Measurements from ENCODE around the gene YY1AP1. TPM values are rescaled to one million over a fixed set of nuclear protein-coding genes. Genes with fewer than 3 reads are reported as not detected.

The YY1AP1 gene
- total and polyA plus RNA-seq, 2 experiments from 2014 or later = 28.1 to 50.1 TPM

DNA sequence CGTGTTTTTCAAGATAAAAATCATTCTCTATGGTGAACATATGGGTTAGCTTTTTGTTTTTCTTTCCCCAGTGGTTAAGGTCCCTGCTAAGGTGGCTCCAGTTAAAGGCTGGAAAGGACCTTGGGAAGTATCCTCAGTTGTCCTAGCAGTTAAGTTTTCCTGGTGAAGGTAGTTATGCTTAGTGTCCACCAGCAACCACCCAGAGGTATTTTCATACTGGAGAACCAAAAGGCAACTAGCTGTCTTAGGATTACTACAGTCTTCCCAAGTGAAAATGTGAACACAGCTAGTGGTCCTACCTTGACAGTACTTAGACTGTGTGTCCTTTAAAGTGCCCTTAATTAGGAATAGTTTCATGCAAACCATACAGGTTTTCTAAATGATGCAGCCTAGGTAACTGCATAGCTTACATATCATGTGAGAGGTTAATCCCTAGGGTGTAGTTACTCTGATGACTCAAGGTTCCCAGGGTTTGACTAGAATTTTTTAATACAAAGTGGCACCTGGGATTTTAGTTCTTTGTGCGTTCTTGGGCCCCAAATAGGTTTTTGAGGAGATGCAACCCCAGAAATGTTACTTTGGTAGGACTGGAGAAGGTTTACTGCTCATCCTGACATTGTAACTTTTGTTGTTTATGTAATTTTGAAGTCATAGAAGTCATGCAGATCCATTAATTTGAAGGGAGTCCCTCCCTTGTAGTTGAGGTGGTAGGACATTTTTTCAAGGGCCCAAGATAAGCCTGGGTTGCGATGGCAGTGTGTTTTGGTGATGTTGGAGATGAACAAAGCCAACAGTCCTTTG, 36.5 kb downstream of the YY1AP1 start:
- WGBS, 2 experiments (ENCODE audit: low coverage in 1 of 2, low lambda C conversion rate in 2 of 2, missing lambda C conversion rate in 2 of 2) = 61 to 65% methylated on average over 3 of the region's 3 CpGs
- H3K27ac ChIP-seq = peak overlapping the region; percentile 78
- in situ Hi-C loops (cut with MboI) = no loop called here
- TF ChIP-seq EZH2phosphoT487 (IDR thresholded peaks at IDR 0.05; ENCODE audit: insufficient read depth, low read depth) = no peak
- TF ChIP-seq EZH2 (IDR thresholded peaks at IDR 0.05; ENCODE audit: insufficient read depth, poor library complexity, severe bottlenecking) = no peak
- no peaks in the 10 kb centered on the region for H3K9me2 ChIP-seq (ENCODE audit: insufficient read depth)
- H3K27me3 ChIP-seq (replicated peaks; ENCODE audit: insufficient read depth) = no peaks in the 10 kb centered on the region
- peak; percentile 28 for DNase-seq
- no peaks in the 10 kb centered on the region for H3K36me3 ChIP-seq (ENCODE audit: low read depth)
- peaks cover 39% of the 10 kb centered on the region for H3F3A ChIP-seq (ENCODE audit: insufficient read depth)
- H3K4me3 ChIP-seq = peak overlapping the region; percentile 60
- H3K9me3 ChIP-seq (ENCODE audit: low read depth) = no peaks in the 10 kb centered on the region
- no peaks in the 10 kb centered on the region for H4K20me1 ChIP-seq (ENCODE audit: insufficient read depth)
- peak overlapping the region; percentile 63 for H3K4me2 ChIP-seq (ENCODE audit: unreplicated experiment)
- H3K9ac ChIP-seq = peak overlapping the region; percentile 53
- peaks cover 18% of the 10 kb centered on the region for H3K4me1 ChIP-seq (ENCODE audit: insufficient read depth)
- peak overlapping the region; percentile 62 for H2AFZ ChIP-seq
- H3K79me2 ChIP-seq (ENCODE audit: insufficient read depth) = peaks cover 11% of the 10 kb centered on the region

DNA sequence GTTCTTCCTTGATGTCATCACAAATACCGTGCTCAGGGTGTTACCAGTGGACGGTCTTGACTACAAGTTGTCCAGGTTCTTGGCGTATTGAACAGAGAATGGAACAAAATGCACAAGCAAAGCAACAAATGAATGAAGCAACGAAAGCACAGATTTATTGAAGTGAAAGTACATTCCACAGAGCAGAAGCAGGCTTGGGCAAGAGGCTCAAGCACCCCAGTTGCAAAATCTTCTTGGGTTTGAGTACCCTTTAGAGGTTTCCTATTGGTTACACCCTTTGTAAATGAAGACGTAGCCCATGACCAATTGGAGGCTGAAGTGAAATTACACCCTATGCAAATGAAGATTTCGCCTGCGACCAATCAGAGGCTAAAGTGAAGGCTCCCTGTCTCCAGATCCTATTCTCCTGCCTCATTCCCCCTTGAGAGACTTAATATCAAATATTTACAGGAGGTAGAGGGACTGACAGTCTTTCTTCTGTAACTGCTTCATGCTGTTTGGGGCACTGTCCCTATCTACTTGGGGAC, 38.3 kb downstream of the YY1AP1 start:
- 90 to 93% methylated on average over 7 of the region's 7 CpGs for WGBS, 2 experiments (ENCODE audit: low coverage in 1 of 2, low lambda C conversion rate in 2 of 2, missing lambda C conversion rate in 2 of 2)
- peaks cover 32% of the 10 kb centered on the region for H3K4me1 ChIP-seq (ENCODE audit: insufficient read depth)
- no peak overlapping the region for H3K27ac ChIP-seq
- peak overlapping the region; percentile 63 for H3K4me2 ChIP-seq (ENCODE audit: unreplicated experiment)
- H3K9ac ChIP-seq = no peak overlapping the region
- H2AFZ ChIP-seq = no peak overlapping the region
- in situ Hi-C loops (cut with MboI) = no loop called here
- DNase-seq = no peak
- H3K79me2 ChIP-seq (ENCODE audit: insufficient read depth) = peaks cover 25% of the 10 kb centered on the region
- no peak for TF ChIP-seq EZH2phosphoT487 (IDR thresholded peaks at IDR 0.05; ENCODE audit: insufficient read depth, low read depth)
- H3K9me2 ChIP-seq (ENCODE audit: insufficient read depth) = no peaks in the 10 kb centered on the region
- H3F3A ChIP-seq (ENCODE audit: insufficient read depth) = peaks cover 34% of the 10 kb centered on the region
- H3K4me3 ChIP-seq = no peak overlapping the region
- no peaks in the 10 kb centered on the region for H3K27me3 ChIP-seq (replicated peaks; ENCODE audit: insufficient read depth)
- H3K9me3 ChIP-seq (ENCODE audit: low read depth) = no peaks in the 10 kb centered on the region
- no peaks in the 10 kb centered on the region for H4K20me1 ChIP-seq (ENCODE audit: insufficient read depth)
- H3K36me3 ChIP-seq (ENCODE audit: low read depth) = no peaks in the 10 kb centered on the region

GRCh38 chr1:155649676-155650075, 38.9 kb downstream of the YY1AP1 start:
- H3K79me2 ChIP-seq (ENCODE audit: insufficient read depth) = peaks cover 25% of the 10 kb centered on the region
- peaks cover 35% of the 10 kb centered on the region for H3K4me1 ChIP-seq (ENCODE audit: insufficient read depth)
- no peaks in the 10 kb centered on the region for H3K27me3 ChIP-seq (replicated peaks; ENCODE audit: insufficient read depth)
- H3K9ac ChIP-seq = no peak overlapping the region
- H2AFZ ChIP-seq = no peak overlapping the region
- H3F3A ChIP-seq (ENCODE audit: insufficient read depth) = peaks cover 34% of the 10 kb centered on the region
- no peaks in the 10 kb centered on the region for H3K9me2 ChIP-seq (ENCODE audit: insufficient read depth)
- TF ChIP-seq EZH2phosphoT487 (IDR thresholded peaks at IDR 0.05; ENCODE audit: insufficient read depth, low read depth) = no peak
- TF ChIP-seq EZH2 (IDR thresholded peaks at IDR 0.05; ENCODE audit: insufficient read depth, poor library complexity, severe bottlenecking) = no peak
- no peak overlapping the region for H3K27ac ChIP-seq
- in situ Hi-C loops (cut with MboI) = no loop called here
- no peaks in the 10 kb centered on the region for H3K9me3 ChIP-seq (ENCODE audit: low read depth)
- no peak overlapping the region for H3K4me3 ChIP-seq
- no peaks in the 10 kb centered on the region for H3K36me3 ChIP-seq (ENCODE audit: low read depth)
- H4K20me1 ChIP-seq (ENCODE audit: insufficient read depth) = no peaks in the 10 kb centered on the region
- H3K4me2 ChIP-seq (ENCODE audit: unreplicated experiment) = no peak overlapping the region
- no peak for DNase-seq

GRCh38 chr1:155648207-155649147, 40.1 kb downstream of the YY1AP1 start:
- in situ Hi-C loops (cut with MboI) = no loop called here
- Histone ChIP-seq H4K20me1 (ENCODE audit: insufficient read depth) (no peaks in the 10 kb centered on the region), H3K9me2 (ENCODE audit: insufficient read depth) (no peaks in the 10 kb centered on the region), H3K27ac (peak overlapping the region; percentile 69), H3K4me1 (ENCODE audit: insufficient read depth) (peaks cover 35% of the 10 kb centered on the region), H2AFZ (peak overlapping the region; percentile 95), H3K4me3 (peak overlapping the region; percentile 77), H3F3A (ENCODE audit: insufficient read depth) (peaks cover 34% of the 10 kb centered on the region), H3K36me3 (ENCODE audit: low read depth) (no peaks in the 10 kb centered on the region), H3K4me2 (ENCODE audit: unreplicated experiment) (peak overlapping the region; percentile 88), H3K27me3 (replicated peaks; ENCODE audit: insufficient read depth) (no peaks in the 10 kb centered on the region), H3K9ac (peak overlapping the region; percentile 69), H3K9me3 (ENCODE audit: low read depth) (no peaks in the 10 kb centered on the region), H3K79me2 (ENCODE audit: insufficient read depth) (peaks cover 31% of the 10 kb centered on the region)
- TF ChIP-seq EZH2phosphoT487 (IDR thresholded peaks at IDR 0.05; ENCODE audit: insufficient read depth, low read depth) = no peak
- no peak for TF ChIP-seq EZH2 (IDR thresholded peaks at IDR 0.05; ENCODE audit: insufficient read depth, poor library complexity, severe bottlenecking)
- peak; percentile 92 for DNase-seq
- 37 to 40% methylated on average over 11 of the region's 11 CpGs for WGBS, 2 experiments (ENCODE audit: low coverage in 1 of 2, low lambda C conversion rate in 2 of 2, missing lambda C conversion rate in 2 of 2)
